Non-pigmented ciliary epithelial cell (primary cell): ENCODE measurements around the gene DIP2C.

Experiments used
- DNase-seq: peaks from one replicate; pipeline ENCODE4 v3.0.0-alpha.2; 2010; ENCODE audit warnings: low read depth

Gene DIP2C

GRCh38 chr10:677038-677437 lies 12.4 kb downstream of the DIP2C start:
- DNase-seq = no peak

GRCh38 chr10:676178-676577 lies 13.3 kb downstream of the DIP2C start:
- no peak for DNase-seq

DNA sequence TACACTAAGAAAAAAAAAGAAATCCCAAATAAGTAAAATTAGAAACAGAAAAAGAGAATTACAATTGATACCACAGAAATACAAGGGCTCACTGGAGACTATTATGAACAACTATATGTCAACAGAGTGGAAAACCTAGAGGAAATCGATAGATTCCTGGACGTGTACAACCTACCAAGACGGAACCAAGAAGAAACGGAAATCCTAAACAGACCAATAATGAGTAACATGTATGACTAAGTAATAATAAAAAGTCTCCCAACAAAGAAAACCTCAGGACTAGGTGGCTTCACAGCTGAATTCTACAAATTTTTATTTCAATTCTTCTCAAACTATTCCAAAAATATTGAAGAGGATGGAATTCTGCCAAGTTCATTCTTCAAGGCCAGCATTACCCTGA lies 13.9 kb downstream of the DIP2C start:
- DNase-seq = no peak

GRCh38 chr10:673492-673891 lies 16.0 kb downstream of the DIP2C start:
- no peak for DNase-seq

GRCh38 chr10:672992-673391 lies 16.5 kb downstream of the DIP2C start:
- DNase-seq = no peak

DNA sequence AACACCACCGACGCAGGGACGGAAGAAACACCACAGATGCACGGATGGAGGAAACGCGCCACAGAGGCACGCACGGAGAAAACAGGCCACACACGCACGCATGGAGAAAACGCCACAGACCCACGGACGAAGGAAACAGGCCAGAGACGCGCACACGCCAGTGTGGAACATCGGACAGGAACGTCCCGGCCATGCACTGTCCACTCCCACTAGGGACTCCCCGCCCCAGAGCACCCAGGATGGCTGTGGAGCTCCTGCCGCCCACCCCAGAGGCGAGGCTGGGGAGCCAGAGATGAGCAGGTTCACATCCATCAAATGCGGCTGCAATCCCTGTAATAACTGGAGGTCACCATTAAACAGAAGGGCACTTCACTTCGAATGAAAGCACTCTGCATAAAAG lies 17.3 kb downstream of the DIP2C start:
- DNase-seq = no peak

GRCh38 chr10:670990-671389 lies 18.5 kb downstream of the DIP2C start:
- no peak for DNase-seq

- DNase-seq = no peak
These were observed 19.4 kb downstream of the DIP2C start for GRCh38 chr10:670038-670437.

DNA sequence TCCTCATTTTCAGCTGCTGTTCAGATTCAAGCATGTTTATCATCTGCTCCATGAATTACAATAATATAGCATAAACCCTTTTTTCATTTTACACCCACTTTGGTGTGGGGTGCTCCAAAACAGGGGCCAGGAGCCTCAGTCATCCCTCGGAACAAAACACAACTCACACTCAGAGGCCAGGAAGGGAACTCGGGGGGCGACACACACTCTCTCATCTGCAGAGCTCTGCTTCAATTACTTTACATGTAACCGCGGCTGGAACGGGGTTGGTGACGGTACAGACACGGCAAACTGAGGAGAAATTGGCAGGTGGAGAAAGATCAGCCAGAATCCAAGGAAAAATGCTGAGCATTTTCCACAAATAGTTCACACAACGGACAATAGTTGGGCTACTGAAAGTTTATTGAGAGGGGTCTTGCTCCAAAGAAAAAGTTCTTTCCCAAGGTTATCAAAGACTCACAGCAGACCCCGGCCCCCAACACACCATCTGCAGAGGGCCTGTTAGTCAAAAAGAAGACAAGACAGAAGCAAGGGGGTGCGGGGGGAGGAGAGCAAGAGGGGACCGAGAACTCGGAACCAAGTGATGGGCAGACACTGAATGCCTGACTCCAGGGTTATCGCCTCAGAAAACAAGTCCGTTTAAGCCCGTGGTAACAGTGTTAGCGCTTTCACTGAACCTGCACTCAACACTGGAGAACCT lies 20.5 kb downstream of the DIP2C start:
- no peak for DNase-seq

DNA sequence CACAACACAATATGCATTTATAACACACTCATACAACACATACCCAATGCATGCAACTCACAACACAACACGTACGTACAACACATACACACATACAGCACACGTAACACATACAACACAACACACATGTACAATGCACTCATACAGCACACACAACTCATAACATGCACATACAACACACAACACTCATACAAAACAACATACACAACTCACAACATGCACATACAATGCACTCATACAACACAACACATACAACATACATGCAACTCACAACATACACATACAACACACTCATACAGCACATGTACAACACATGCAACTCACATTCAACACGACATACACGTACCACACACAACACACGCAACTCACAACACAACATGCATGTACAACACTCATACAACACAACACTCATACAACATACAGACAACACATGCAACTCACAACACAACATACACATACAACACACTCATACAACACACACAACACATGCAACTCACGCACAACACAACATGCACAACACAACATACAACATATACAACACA lies 21.8 kb downstream of the DIP2C start:
- DNase-seq = no peak

- DNase-seq = no peak
These were observed 22.4 kb downstream of the DIP2C start for GRCh38 chr10:667096-667495.

DNA sequence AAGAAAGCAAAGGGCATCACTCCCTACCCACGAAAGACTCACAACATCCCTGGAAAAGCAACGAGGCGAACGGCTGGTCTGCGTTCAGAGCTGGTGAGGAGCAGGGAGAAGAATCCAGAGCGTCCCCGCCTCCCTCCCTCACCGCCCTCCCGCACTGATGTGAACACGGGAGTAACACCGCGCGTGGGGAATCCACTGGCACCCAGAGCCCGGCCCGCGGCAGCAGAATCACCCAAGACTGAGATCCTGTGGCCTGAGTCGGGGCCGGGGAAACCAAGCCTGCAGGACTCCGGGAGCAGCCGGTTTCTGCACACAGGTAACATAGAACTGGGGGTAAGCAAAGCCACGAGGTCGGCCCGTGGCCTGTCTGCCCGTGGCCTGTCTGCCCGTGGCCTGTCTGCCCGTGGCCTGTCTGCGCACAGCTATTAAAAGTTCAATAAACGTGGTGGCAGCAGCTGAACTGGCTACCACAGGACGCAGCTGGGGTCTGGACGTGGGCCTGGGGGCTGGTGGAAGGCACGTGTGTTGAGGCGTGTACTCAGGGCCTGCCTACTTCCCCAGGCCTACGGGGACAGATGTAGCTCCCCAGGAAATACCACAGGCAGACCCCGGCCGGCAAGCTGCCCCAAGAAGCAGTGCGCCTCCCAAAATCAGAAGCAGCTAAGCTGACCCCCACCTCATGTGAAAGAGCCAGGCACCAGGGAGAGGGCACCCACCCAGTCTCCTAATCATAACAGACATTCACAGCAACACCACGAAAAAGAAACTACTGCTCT lies 23.0 kb downstream of the DIP2C start:
- DNase-seq = no peak

DNA sequence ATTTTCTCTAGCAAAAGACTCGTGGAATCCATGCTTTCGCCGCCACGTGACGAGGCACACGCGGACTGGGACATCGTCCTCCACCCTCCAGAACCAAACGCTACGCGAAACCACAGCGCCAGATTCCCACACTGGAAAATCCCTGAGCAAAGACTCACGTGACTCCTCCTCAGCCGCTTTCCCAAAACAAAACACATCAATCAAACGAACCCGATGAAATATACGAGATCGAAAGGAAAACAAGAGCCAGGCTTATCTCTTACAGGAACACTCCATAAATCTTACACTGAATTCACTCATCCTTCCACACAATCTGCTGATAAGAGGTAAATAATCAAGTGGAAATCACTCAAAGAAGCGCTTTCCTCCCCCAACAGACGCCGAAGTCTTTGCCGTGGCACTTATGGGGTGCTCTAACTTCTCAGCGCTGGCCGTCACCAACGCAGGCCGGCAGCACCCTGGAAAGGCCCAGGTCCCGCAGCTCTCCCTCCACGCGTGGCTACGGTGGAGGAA lies 23.8 kb downstream of the DIP2C start:
- DNase-seq = no peak

GRCh38 chr10:664893-665292 lies 24.6 kb downstream of the DIP2C start:
- DNase-seq = no peak

GRCh38 chr10:664301-664700 lies 25.2 kb downstream of the DIP2C start:
- no peak for DNase-seq

DNA sequence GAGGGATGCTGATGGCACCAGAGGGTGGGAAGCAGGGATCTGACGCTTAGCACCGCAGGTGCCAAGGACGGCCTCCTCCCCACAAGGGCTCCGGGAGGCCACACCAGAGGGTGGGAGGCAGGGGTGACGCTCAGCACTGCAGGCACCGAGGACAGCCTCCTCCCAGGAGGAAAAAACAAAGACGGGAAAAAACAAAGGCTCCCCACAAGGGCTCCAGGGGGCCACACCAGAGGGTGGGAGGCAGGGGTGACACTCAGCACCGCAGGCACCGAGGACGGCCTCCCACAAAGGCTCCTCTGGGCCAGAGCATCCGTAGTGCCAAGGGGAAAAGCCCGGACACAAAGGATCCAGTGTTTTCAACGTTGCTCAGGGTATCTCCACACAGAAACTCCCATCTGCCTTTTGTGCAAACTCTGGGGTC lies 25.6 kb downstream of the DIP2C start:
- no peak for DNase-seq

- no peak for DNase-seq
These were observed 26.1 kb downstream of the DIP2C start for GRCh38 chr10:663466-663751.

DNA sequence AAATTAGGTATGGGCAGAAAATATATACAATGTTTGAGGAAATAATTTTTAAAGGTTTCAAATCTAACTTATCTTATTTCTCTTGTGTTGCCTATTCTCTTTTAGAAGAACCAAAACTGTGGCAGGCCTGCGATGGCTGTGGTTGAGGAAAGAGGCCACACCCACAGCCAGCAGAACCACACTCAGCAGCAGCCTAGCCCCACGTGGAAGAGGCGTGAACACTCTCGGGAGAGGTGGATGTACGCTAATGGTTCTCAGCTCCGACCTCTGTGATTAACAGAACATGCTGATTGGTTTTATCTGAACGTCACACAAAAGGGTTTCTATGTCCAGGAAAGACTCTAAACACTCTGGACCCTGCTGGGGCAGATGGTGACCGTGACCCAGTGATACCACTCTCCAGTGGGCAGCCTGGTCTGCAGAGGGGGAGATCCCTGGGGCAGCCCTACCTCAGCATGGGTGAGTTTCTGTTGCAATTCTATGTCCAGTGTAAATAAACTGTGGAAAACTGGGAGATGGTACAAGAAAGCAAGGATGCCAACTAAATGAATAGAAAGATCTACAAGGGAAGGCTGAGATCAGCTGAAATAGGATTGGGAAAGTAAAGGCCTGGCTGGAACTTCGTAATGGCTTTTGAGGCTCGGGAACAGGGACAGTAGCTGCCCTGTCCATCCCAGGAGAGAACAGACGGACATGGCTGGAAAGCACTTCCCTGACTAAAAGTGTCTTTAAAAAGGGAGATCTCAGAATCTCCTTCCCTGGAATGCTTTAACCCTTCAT lies 26.6 kb downstream of the DIP2C start:
- no peak for DNase-seq

- no peak for DNase-seq
These were observed 27.3 kb downstream of the DIP2C start for GRCh38 chr10:662223-662605.

- no peak for DNase-seq
These were observed 27.8 kb downstream of the DIP2C start for GRCh38 chr10:661597-662222.

DNA sequence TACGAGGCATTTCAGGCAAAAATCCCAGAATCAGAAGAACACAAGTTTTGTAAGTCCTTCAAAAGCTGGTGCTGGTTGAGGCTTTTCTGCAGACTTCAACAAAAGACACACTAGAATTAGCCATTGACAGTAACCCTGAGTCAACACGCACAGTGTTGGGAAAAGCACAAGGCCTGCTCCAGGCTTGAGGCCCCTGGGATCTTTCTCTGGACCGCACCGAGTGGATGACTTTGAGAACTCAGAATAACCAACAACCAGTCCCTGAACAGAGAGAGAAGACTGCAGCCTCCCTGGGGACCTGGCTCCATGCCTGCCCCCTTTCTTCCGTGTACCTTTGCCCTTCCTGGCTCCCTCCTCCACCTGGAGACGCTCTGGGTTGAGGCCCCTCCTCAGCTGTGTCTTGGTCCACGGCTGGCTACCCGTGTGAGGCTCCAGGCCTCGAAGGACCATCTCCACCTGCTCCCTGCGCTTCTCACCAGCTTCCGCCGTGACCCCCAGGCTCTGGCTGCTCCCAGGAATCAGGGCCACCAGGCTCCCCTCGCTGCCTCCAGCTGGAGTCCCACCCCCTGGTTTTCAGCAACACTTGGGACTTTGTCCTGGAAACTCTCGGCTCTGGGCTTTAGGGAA lies 28.4 kb downstream of the DIP2C start:
- DNase-seq = no peak
